Astrocyte (in vitro differentiated cells and primary cell): Measurements from ENCODE around the gene MARS2. TPM values are rescaled to one million over a fixed set of nuclear protein-coding genes. Genes with fewer than 3 reads are reported as not detected.

Experiments
- DNase-seq: peaks from one replicate; pipeline ENCODE4 v3.0.0-alpha.2; 2010; ENCODE audit warnings: low read depth
- FAIRE-seq: peaks from 2 replicates; lab custom pipeline; 2011; peaks lifted over from hg19 to GRCh38; lab: Jason Lieb, UNC
- H2AFZ ChIP-seq: 2 replicates; pipeline ENCODE4 v1.6.0; 2012; ENCODE audit warnings: low read depth, low read length, inconsistent platforms
- H3K27ac ChIP-seq: 2 replicates; pipeline ENCODE4 v1.5.1; 2011; ENCODE audit warnings: low read depth, low read length, inconsistent platforms
- H3K27me3 ChIP-seq: 2 replicates; pipeline ENCODE4 v1.6.0; 2011; ENCODE audit warnings: low read length, inconsistent platforms; ENCODE audit not compliant: insufficient read depth
- H3K36me3 ChIP-seq: 2 replicates; pipeline ENCODE4 v1.5.1; 2011; ENCODE audit warnings: low read length, inconsistent platforms; ENCODE audit not compliant: insufficient read depth
- H3K4me1 ChIP-seq: 2 replicates; pipeline ENCODE4 v1.5.1; 2011; ENCODE audit warnings: low read length, inconsistent platforms; ENCODE audit not compliant: insufficient read depth
- H3K4me2 ChIP-seq: 2 replicates; pipeline ENCODE4 v1.6.0; 2012; ENCODE audit warnings: low read length, inconsistent platforms
- H3K4me3 ChIP-seq: 2 replicates; pipeline ENCODE4 v1.5.1; 2011; ENCODE audit warnings: low read depth, mild to moderate bottlenecking, low read length, inconsistent platforms; ENCODE audit not compliant: insufficient read depth
- H3K79me2 ChIP-seq: 2 replicates; pipeline ENCODE4 v1.6.0; 2012; ENCODE audit warnings: mild to moderate bottlenecking, low read length, inconsistent platforms; ENCODE audit not compliant: insufficient read depth
- H3K9ac ChIP-seq: 2 replicates; pipeline ENCODE4 v1.6.0; 2012; ENCODE audit warnings: mild to moderate bottlenecking, low read length, inconsistent platforms
- H3K9me3 ChIP-seq: 2 replicates; pipeline ENCODE4 v1.5.1; 2012; ENCODE audit warnings: low read depth, mild to moderate bottlenecking, low read length, inconsistent platforms; ENCODE audit not compliant: insufficient read depth
- H4K20me1 ChIP-seq: 2 replicates; pipeline ENCODE4 v1.6.0; 2012; ENCODE audit warnings: low read length, inconsistent platforms; ENCODE audit not compliant: insufficient read depth
- H3K27ac Mint-ChIP-seq: one replicate; pipeline ENCODE4 v1.8.0; 2021; ENCODE audit warnings: mild to moderate bottlenecking, mixed read lengths; ENCODE audit not compliant: unreplicated experiment
- H3K27me3 Mint-ChIP-seq: one replicate; pipeline ENCODE4 v1.8.0; 2021; ENCODE audit warnings: low read depth, mixed read lengths; ENCODE audit not compliant: unreplicated experiment
- H3K36me3 Mint-ChIP-seq: one replicate; pipeline ENCODE4 v1.8.0; 2021; ENCODE audit warnings: low read depth, mixed read lengths; ENCODE audit not compliant: unreplicated experiment
- H3K4me1 Mint-ChIP-seq: one replicate; pipeline ENCODE4 v1.8.0; 2021; ENCODE audit warnings: low read depth, mixed read lengths; ENCODE audit not compliant: unreplicated experiment
- H3K4me3 Mint-ChIP-seq: one replicate; pipeline ENCODE4 v1.8.0; 2021; ENCODE audit warnings: mild to moderate bottlenecking, moderate library complexity, mixed read lengths; ENCODE audit not compliant: unreplicated experiment
- H3K9me3 Mint-ChIP-seq: one replicate; pipeline ENCODE4 v1.8.0; 2021; ENCODE audit warnings: mild to moderate bottlenecking, mixed read lengths; ENCODE audit not compliant: unreplicated experiment
- EZH2 ChIP-seq: IDR thresholded peaks from 2 replicates; pipeline ENCODE4 v1.6.1; 2012; ENCODE audit warnings: mild to moderate bottlenecking, low read length, inconsistent platforms; ENCODE audit not compliant: insufficient read depth
- total RNA-seq: library from RNA; stranded (reverse); gene quantifications from 2 replicates; pipeline ENCODE4 v1.2.1, GENCODE V29; 2021
- TF ChIP-seq, protein P1 (sequence below): IDR thresholded peaks from 2 replicates; pipeline ENCODE4 v1.5.1; 2011; ENCODE audit warnings: low read depth, mild to moderate bottlenecking, inconsistent platforms, low read length, moderate library complexity; ENCODE audit not compliant: insufficient read depth

The MARS2 gene
- total RNA-seq, 1 donor from 2014 or later: 8.2 TPM

DNA sequence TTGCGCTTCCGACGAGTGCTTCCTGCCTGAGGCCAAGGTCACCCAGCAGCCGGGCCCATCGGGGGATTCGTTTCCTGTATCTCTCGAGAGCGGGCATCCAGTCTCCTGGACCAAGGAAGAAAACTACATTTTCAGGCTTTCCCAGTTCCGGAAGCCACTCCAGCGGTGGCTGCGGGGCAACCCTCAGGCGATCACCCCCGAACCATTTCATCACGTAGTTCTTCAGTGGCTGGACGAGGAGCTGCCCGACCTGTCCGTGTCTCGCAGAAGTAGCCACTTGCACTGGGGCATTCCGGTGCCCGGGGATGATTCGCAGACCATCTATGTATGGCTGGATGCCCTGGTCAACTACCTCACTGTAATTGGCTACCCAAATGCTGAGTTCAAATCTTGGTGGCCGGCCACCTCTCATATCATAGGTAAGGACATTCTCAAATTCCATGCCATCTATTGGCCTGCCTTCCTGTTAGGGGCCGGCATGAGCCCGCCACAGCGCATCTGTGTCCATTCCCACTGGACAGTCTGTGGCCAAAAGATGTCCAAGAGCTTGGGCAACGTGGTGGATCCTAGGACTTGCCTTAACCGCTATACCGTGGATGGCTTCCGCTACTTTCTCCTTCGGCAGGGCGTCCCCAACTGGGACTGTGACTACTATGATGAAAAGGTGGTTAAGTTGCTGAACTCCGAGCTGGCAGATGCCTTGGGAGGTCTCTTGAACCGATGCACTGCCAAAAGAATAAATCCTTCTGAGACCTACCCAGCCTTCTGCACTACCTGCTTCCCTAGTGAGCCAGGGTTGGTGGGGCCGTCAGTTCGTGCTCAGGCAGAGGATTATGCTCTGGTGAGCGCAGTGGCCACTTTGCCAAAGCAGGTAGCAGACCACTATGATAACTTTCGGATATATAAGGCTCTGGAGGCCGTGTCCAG, 1.0 kb downstream of the MARS2 start:
- H2AFZ ChIP-seq: peak overlapping the region; percentile 96
- DNase-seq (no peak), FAIRE-seq (no peak)
- H3K4me1 ChIP-seq: peaks cover 22% of the 10 kb centered on the region
- peak overlapping the region; percentile 83 for H3K9ac ChIP-seq
- Mint-ChIP-seq H3K27me3 (no peaks in the 10 kb centered on the region), H3K4me1 (peaks cover 18% of the 10 kb centered on the region), H3K36me3 (peaks cover 1% of the 10 kb centered on the region), H3K9me3 (no peaks in the 10 kb centered on the region), H3K27ac (peak overlapping the region; percentile 55), H3K4me3 (peak overlapping the region; percentile 94)
- H3K79me2 ChIP-seq: peaks cover 50% of the 10 kb centered on the region
- peaks cover 27% of the 10 kb centered on the region for H4K20me1 ChIP-seq
- H3K9me3 ChIP-seq: no peaks in the 10 kb centered on the region
- no peaks in the 10 kb centered on the region for H3K36me3 ChIP-seq
- H3K27ac ChIP-seq: peak overlapping the region; percentile 42
- no peak for TF ChIP-seq EZH2
- TF ChIP-seq, protein P1, sequence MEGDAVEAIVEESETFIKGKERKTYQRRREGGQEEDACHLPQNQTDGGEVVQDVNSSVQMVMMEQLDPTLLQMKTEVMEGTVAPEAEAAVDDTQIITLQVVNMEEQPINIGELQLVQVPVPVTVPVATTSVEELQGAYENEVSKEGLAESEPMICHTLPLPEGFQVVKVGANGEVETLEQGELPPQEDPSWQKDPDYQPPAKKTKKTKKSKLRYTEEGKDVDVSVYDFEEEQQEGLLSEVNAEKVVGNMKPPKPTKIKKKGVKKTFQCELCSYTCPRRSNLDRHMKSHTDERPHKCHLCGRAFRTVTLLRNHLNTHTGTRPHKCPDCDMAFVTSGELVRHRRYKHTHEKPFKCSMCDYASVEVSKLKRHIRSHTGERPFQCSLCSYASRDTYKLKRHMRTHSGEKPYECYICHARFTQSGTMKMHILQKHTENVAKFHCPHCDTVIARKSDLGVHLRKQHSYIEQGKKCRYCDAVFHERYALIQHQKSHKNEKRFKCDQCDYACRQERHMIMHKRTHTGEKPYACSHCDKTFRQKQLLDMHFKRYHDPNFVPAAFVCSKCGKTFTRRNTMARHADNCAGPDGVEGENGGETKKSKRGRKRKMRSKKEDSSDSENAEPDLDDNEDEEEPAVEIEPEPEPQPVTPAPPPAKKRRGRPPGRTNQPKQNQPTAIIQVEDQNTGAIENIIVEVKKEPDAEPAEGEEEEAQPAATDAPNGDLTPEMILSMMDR: no peak
- no peaks in the 10 kb centered on the region for H3K27me3 ChIP-seq
- peak overlapping the region; percentile 88 for H3K4me3 ChIP-seq
- H3K4me2 ChIP-seq: peak overlapping the region; percentile 94

DNA sequence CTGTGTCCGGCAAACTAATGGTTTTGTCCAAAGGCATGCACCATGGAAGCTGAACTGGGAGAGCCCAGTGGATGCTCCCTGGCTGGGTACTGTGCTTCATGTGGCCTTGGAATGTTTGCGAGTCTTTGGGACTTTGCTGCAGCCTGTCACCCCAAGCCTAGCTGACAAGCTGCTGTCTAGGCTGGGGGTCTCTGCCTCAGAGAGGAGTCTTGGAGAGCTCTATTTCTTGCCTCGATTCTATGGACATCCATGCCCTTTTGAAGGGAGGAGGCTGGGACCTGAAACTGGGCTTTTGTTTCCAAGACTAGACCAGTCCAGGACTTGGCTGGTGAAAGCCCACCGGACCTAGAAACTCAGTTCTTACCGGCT, 1.7 kb downstream of the MARS2 start:
- peaks cover 1% of the 10 kb centered on the region for H3K36me3 Mint-ChIP-seq
- H3K27ac Mint-ChIP-seq: no peak overlapping the region
- DNase-seq: no peak
- H3K9ac ChIP-seq: peak overlapping the region; percentile 83
- H4K20me1 ChIP-seq: peaks cover 27% of the 10 kb centered on the region
- peaks cover 22% of the 10 kb centered on the region for H3K4me1 ChIP-seq
- H3K9me3 Mint-ChIP-seq: no peaks in the 10 kb centered on the region
- peak overlapping the region; percentile 88 for H3K4me3 ChIP-seq
- H2AFZ ChIP-seq: no peak overlapping the region
- FAIRE-seq: no peak
- peak overlapping the region; percentile 94 for H3K4me3 Mint-ChIP-seq
- H3K27ac ChIP-seq: no peak overlapping the region
- H3K4me2 ChIP-seq: peak overlapping the region; percentile 94
- no peak for TF ChIP-seq EZH2
- TF ChIP-seq, protein P1: no peak
- peaks cover 50% of the 10 kb centered on the region for H3K79me2 ChIP-seq
- no peaks in the 10 kb centered on the region for H3K9me3 ChIP-seq
- no peaks in the 10 kb centered on the region for H3K36me3 ChIP-seq
- H3K27me3 Mint-ChIP-seq: no peaks in the 10 kb centered on the region
- H3K4me1 Mint-ChIP-seq: peaks cover 18% of the 10 kb centered on the region
- no peaks in the 10 kb centered on the region for H3K27me3 ChIP-seq
